ENCODE measurements around the gene FOXK1.

FOXK1 gene

GRCh38 chr7:4819560-4820404, 137.7 kb downstream of the FOXK1 start:
- no peak for DNase-seq (ENCODE audit: low spot score)

- no peak for DNase-seq (ENCODE audit: low spot score)
Measured at GRCh38 chr7:4820405-4820966, 138.4 kb downstream of the FOXK1 start.
